HG03565 (cell line): Measurements from ENCODE around the gene ATG2B.

ENCODE experiments used
- ATAC-seq: cut with Tn5 transposase; IDR thresholded peaks from one replicate; pipeline ENCODE4 v1.9.1; 2021; ENCODE audit warnings: mild to moderate bottlenecking, moderate library complexity; ENCODE audit not compliant: unreplicated experiment

ATG2B gene

GRCh38 chr14:96272777-96273473, 90.2 kb downstream of the ATG2B start:
- no peak for ATAC-seq

DNA sequence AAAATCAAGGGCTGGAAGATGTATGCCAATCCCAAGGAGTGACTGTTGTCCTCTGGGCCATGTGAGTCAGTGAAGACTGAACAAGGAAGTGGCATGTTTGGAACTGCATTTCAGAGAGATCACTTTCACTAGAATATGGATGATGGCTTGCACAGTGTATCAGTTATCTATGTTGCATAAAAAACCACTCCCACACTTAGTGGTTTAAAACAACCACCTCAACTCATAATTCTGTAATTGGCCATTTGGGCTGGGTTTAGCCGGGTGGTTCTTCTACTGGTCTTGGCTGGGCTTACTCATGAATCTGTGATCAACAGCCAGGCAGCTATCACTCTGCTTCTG, 91.7 kb downstream of the ATG2B start:
- ATAC-seq = no peak

GRCh38 chr14:96270565-96271420, 92.3 kb downstream of the ATG2B start:
- ATAC-seq = no peak

DNA sequence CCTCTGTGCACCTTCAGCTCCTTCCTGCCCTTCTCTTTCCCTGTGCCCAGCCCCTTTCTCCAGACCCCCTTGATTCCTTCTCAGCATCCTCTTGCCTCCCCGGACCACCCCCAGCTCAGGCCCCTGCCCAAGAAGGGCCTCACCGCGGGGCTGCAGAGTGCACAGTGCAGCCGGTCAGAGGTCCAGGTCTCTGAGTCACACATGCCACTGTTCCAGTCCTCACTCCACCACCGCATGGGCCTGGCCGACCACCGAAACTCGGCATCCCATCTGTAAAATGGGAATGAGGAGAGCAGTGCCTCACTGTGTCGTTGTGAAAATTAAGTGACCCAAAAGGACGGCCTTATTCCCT, 93.8 kb downstream of the ATG2B start:
- ATAC-seq = no peak

- ATAC-seq = no peak
Observed at GRCh38 chr14:96268431-96269358, 94.4 kb downstream of the ATG2B start.

- no peak for ATAC-seq
Observed at GRCh38 chr14:96267916-96268315, 95.2 kb downstream of the ATG2B start.

DNA sequence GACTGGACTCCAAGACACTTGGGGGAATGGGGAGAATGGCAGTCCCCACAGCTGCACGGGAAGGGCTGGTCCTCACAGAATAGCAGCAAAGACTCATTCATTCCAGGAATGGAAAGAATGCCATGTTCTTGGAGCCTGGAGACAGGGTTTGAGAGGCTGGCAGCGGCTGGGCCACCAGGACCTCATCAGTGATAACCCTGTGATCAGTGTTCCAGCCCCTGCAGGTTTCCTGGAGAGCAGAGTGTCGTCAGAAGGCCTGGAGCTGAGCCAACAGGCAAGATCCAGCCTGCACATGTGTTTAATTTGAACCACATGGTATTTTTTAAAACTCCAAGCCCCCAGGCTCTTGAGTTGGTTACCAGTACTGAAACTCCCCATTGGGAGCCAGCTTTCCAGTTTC, 95.8 kb downstream of the ATG2B start:
- ATAC-seq = no peak

- ATAC-seq = no peak
Observed at GRCh38 chr14:96265383-96266095, 97.6 kb downstream of the ATG2B start.

DNA sequence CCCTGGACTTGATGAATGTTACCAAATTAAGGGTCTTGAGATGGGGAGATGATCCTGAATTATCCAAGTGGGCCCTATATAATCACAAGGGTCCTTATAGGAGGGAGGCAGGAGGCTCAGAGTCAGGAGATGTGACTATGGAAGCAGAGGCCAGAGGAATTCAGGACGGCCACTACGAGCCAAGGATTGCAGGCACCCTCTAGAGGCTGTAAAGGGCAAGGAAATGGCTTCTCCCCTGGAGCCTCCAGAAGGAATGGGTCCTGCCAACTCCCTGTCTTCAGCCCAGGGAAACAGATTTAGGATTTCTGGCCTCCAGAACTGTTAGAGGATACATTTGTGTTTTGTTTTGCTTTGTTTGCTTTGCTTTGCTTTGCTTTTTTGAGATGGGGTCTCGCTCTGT, 98.3 kb downstream of the ATG2B start:
- no peak for ATAC-seq

GRCh38 chr14:96264200-96264553, 99.0 kb downstream of the ATG2B start:
- no peak for ATAC-seq

- no peak for ATAC-seq
Observed at GRCh38 chr14:96263347-96264199, 99.6 kb downstream of the ATG2B start.

GRCh38 chr14:96261772-96262655, 101.1 kb downstream of the ATG2B start:
- ATAC-seq = no peak

DNA sequence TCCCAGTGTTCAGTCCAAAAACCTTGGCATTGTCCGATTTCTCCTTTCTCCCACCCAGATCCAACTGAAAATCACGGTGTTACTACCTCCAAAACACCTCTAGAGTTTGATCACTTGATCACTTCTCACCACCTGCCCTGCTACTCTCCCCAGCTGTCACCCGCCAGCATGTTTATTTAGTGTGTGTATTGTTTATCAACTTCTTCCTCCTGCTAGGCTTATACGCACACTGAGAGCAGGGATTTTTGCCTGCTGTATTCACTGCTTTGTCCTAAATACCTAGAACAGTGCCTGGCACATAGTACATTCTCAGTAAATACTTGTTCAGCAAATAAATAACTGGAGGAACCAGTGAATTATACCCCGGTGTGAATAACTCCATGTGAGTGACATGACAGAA, 102.1 kb downstream of the ATG2B start:
- ATAC-seq = no peak

- ATAC-seq = no peak
Observed at GRCh38 chr14:96260341-96260821, 102.8 kb downstream of the ATG2B start.

GRCh38 chr14:96257900-96258299, 105.2 kb downstream of the ATG2B start:
- ATAC-seq = no peak

- no peak for ATAC-seq
Observed at GRCh38 chr14:96257056-96257455, 106.1 kb downstream of the ATG2B start.

GRCh38 chr14:96256407-96256806, 106.7 kb downstream of the ATG2B start:
- ATAC-seq = no peak

DNA sequence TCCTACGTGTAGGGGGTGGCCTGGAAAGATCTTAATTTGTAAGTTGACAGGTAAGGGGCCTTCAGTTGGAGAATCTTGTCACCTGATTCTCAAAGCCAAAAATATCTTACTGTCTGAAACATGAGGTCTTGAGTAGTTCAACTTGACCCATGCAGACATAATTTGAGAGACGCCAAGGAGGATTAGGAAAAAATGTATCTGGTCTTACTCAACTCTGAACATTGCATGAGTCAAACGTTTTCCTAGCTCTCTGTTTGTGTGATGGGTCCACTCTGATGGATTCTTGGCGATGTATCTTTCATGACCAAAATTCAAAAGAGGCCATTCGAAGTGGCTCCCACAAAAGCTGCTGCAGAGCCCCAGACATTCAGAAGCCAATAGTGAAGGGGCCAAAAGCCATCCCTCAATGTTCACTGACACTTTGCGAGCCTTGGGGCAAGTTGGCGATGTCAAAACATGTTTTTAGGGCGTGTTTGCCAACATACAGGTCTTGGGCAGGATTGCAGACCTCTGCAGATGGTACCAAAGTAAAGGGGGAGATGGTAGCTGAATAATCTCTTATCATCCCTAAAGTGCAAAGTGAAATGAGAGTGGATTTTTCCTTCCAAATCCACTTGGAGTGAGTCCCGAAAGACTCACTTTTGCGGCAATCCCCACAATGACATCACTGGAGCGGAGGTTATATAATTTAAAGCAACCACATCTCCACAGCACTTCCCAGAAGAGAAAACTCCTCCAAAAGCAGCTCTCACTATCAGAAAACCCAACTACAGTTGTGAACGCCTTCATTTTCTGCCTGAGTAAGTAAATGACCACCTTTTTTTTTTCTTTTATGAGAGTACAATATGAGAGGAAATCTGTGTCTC, 107.4 kb downstream of the ATG2B start, which contains the start of gene BDKRB1:
Gene BDKRB1, plus strand, starts transcription at position 710 of the 866 bp plus-strand sequence. CDS start 7,473 bp downstream, outside the sequence.
- no peak for ATAC-seq
